B cell (primary cell): ENCODE results near the gene TNNT1. TPM values are rescaled to one million over a fixed set of nuclear protein-coding genes. Genes with fewer than 3 reads are reported as not detected.

Experiments used
- ATAC-seq: fragments of 200-7000 bp; cut with Tn5 transposase; one replicate; pipeline ENCODE4 v1.10.0; 2021; ENCODE audit warnings: low read depth, mild to moderate bottlenecking, moderate number of reproducible peaks, moderate library complexity
- CTCF ChIA-PET: fragments of 350-600 bp; sonication (Branson Sonifier 250); formaldehyde crosslinking; loops from one replicate; lab custom pipeline; 2021; ENCODE audit warnings: antibody characterized with exemption, inconsistent platforms; lab: Charles Lee
- POLR2A ChIA-PET: fragments of 350-600 bp; sonication (Branson Sonifier 250); formaldehyde crosslinking; loops from one replicate; lab custom pipeline; 2021; ENCODE audit warnings: antibody characterized with exemption; lab: Charles Lee
- DNase-seq: peaks from one replicate; pipeline ENCODE4 v3.0.0; 2013
- H2AFZ ChIP-seq: 2 replicates; pipeline ENCODE4 v1.6.1; 2012; ENCODE audit warnings: mild to moderate bottlenecking, low read depth, low read length; ENCODE audit not compliant: insufficient read depth, poor library complexity, severe bottlenecking
- H3K27ac ChIP-seq, 2 donors: 1 replicate in 1 of 2; 2 replicates in 1 of 2; pipeline ENCODE4 v1.5.1; 2012 to 2013; ENCODE audit warnings: low read length in 2 of 2, mild to moderate bottlenecking in 2 of 2, moderate library complexity in 1 of 2
- H3K27me3 ChIP-seq, 4 experiments: fragments of 200-600 bp in 1 of 4; sonication (generic) in 1 of 4; replicated peaks in 1 of 4; 1 replicate in 2 of 4; 2 replicates in 2 of 4; pipeline versions ENCODE4 v1.6.1 to v1.7.0; 2013 to 2016; ENCODE audit warnings: low read length in 3 of 4, mild to moderate bottlenecking in 2 of 4, mixed read lengths in 1 of 4, moderate library complexity in 1 of 4; ENCODE audit not compliant: insufficient read depth in 4 of 4, control insufficient read depth in 3 of 4; ENCODE audit errors: control extremely low read depth in 1 of 4
- H3K36me3 ChIP-seq, 2 experiments: replicated peaks in 1 of 2; 1 replicate in 1 of 2; 2 replicates in 1 of 2; pipeline versions ENCODE4 v1.6.1 to v1.7.1; 2013; ENCODE audit warnings: low read length in 1 of 2; ENCODE audit not compliant: insufficient read depth in 2 of 2, control insufficient read depth in 1 of 2; ENCODE audit errors: control extremely low read depth in 1 of 2, extremely low read depth in 1 of 2
- H3K4me1 ChIP-seq, 2 donors: fragments of 200-600 bp in 1 of 2; sonication (generic) in 1 of 2; 1 replicate in 1 of 2; 2 replicates in 1 of 2; pipeline versions ENCODE4 v1.5.1 to v1.6.1; 2013 to 2017; ENCODE audit warnings: low read length in 2 of 2; ENCODE audit not compliant: control insufficient read depth in 2 of 2, insufficient read depth in 2 of 2
- H3K4me2 ChIP-seq: replicated peaks from 2 replicates; pipeline ENCODE3; 2012; ENCODE audit warnings: mild to moderate bottlenecking, low read depth, low read length; ENCODE audit not compliant: poor library complexity, severe bottlenecking
- H3K4me3 ChIP-seq, 5 experiments: fragments of 200-600 bp in 1 of 5; sonication (generic) in 1 of 5; 1 replicate in 3 of 5; 2 replicates in 2 of 5; pipeline versions ENCODE4 v1.5.1 to v1.7.0; 2011 to 2016; ENCODE audit warnings: low read length in 4 of 5, mild to moderate bottlenecking in 4 of 5, low read depth in 2 of 5, control low read depth in 1 of 5, moderate library complexity in 1 of 5; ENCODE audit not compliant: insufficient read depth in 1 of 5; ENCODE audit errors: control extremely low read depth in 1 of 5, extremely low read depth in 1 of 5
- H3K79me2 ChIP-seq: fragments of 200-600 bp; sonication (generic); one replicate; pipeline ENCODE4 v1.6.0; 2016; ENCODE audit warnings: low read length; ENCODE audit not compliant: control insufficient read depth, insufficient read depth
- H3K9ac ChIP-seq: fragments of 200-600 bp; sonication (generic); 2 replicates; pipeline ENCODE4 v1.6.1; 2017; ENCODE audit warnings: mild to moderate bottlenecking, low read length, moderate library complexity
- H3K9me3 ChIP-seq, 3 donors: one replicate each; pipeline versions ENCODE4 v1.6.1 to v1.7.1; 2013; ENCODE audit warnings: low read length in 2 of 3; ENCODE audit not compliant: control insufficient read depth in 2 of 3, insufficient read depth in 1 of 3; ENCODE audit errors: control extremely low read depth in 1 of 3
- H4K20me1 ChIP-seq: 2 replicates; pipeline ENCODE4 v1.6.0; 2012; ENCODE audit warnings: mild to moderate bottlenecking, low read length; ENCODE audit not compliant: insufficient read depth, control insufficient read depth, poor library complexity, severe bottlenecking
- H3K27ac Mint-ChIP-seq: one replicate; pipeline ENCODE4 v1.8.0; 2021; ENCODE audit warnings: mixed read lengths
- H3K27me3 Mint-ChIP-seq: one replicate; pipeline ENCODE4 v1.8.0; 2021; ENCODE audit warnings: mixed read lengths
- H3K4me1 Mint-ChIP-seq: one replicate; pipeline ENCODE4 v1.8.0; 2021; ENCODE audit warnings: mixed read lengths
- H3K4me3 Mint-ChIP-seq: one replicate; pipeline ENCODE4 v1.8.0; 2021; ENCODE audit warnings: mixed read lengths
- H3K9me3 Mint-ChIP-seq: one replicate; pipeline ENCODE4 v1.8.0; 2022; ENCODE audit warnings: mixed read lengths; ENCODE audit not compliant: insufficient read depth
- EZH2 ChIP-seq: IDR thresholded peaks from 2 replicates; pipeline ENCODE4 v1.6.1; 2012; ENCODE audit warnings: borderline replicate concordance, low read depth, mild to moderate bottlenecking, moderate library complexity, low read length; ENCODE audit not compliant: insufficient read depth, poor library complexity, severe bottlenecking
- WGBS: methylation state at CpG from one replicate; pipeline ENCODE4 v1.1.5; 2013; ENCODE audit warnings: missing lambda C conversion rate; ENCODE audit not compliant: insufficient coverage; 5-methylcytosine and 5-hydroxymethylcytosine counted together
- intact Hi-C: fragments of 100-400 bp; cut with micrococcal nuclease; formaldehyde crosslinking; loops from one replicate; pipeline ENCODE4 v1.10.0; 2022
- polyA plus RNA-seq: library from polyadenylated mRNA; depleted of rRNA; stranded (reverse); fragments of >200 nt; gene quantifications from 2 replicates; pipeline ENCODE4 v1.2.3, GENCODE V29; 2012
- total RNA-seq, 2 donors: library from RNA; stranded (reverse); fragments of 120-200 nt in 1 of 2; gene quantifications; 1 replicate in 1 of 2; 2 replicates in 1 of 2; pipeline versions ENCODE4 v1.2.3 to v1.2.4, GENCODE V29; 2013 to 2022
- TF ChIP-seq, protein P1 (sequence below): fragments of 200-600 bp; IDR thresholded peaks from one replicate; pipeline ENCODE4 v1.8.0; 2022; ENCODE audit warnings: antibody characterized with exemption, mild to moderate bottlenecking

The TNNT1 gene
- total and polyA plus RNA-seq, 2 donors (not counting 1 experiment from before 2014, with no cell fraction given): not detected

DNA sequence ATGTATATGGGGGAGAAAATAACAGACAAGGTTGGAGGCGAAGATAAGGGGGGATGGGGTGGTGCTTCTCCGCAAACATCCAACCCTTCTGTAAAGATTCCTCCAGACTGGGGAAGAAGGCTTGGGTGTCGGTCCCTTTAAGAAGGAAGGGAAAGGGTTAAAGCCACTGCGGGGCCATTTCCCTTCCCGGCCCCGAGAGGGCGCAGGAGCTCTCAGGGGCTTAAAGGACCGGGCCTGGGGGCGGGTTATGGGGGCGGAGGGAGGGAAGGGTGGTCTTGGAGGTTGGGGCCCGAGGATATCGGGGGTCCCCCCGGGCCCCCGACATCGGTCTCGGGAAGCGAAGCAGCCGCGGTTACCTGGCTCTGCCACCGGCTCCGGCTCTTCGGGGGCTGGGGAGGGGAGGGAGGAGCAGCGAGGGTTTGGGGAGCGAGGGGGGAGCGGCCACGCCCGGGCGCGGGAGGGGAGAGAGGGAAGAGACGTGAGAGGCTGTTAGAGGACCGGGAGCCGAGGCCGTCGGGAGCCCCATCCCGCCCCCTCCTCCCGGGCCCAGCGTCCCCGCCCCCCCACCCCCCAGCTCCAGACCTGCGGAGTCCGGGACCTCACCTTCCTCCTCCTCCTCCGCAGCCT lies 2.8 kb downstream of the TNNT1 start:
- no peaks in the 10 kb centered on the region for H4K20me1 ChIP-seq
- CTCF ChIA-PET: interaction anchor here (0.8 kb wide), 1 partner anchor 239 kb away, joined by 3 read pairs; no protein-coding TSS in a partner anchor
- ATAC-seq (no peak), DNase-seq (peak; percentile 51)
- peaks cover 16 to 19% of the 10 kb centered on the region in 2 donors for H3K4me1 ChIP-seq
- H3K27me3 ChIP-seq: peaks cover 0 to 76% (median 34%) of the 10 kb centered on the region in 4 experiments
- peaks cover 6% of the 10 kb centered on the region for H3K4me1 Mint-ChIP-seq
- no peak overlapping the region for H3K27ac ChIP-seq
- H3K4me3 ChIP-seq: no peak overlapping the region
- intact Hi-C loops: no loop called here
- H3K4me2 ChIP-seq: peak overlapping the region; percentile 57
- H3K9me3 ChIP-seq: peaks cover 0 to 9% (median 0%) of the 10 kb centered on the region in 3 donors
- no peak overlapping the region for H2AFZ ChIP-seq
- 2% methylated on average over 22 of the region's 41 CpGs for WGBS
- H3K36me3 ChIP-seq: no peaks in the 10 kb centered on the region
- H3K79me2 ChIP-seq: no peaks in the 10 kb centered on the region
- no peak overlapping the region for H3K9ac ChIP-seq
- H3K27me3 Mint-ChIP-seq: peaks cover 49% of the 10 kb centered on the region
- TF ChIP-seq, protein P1, sequence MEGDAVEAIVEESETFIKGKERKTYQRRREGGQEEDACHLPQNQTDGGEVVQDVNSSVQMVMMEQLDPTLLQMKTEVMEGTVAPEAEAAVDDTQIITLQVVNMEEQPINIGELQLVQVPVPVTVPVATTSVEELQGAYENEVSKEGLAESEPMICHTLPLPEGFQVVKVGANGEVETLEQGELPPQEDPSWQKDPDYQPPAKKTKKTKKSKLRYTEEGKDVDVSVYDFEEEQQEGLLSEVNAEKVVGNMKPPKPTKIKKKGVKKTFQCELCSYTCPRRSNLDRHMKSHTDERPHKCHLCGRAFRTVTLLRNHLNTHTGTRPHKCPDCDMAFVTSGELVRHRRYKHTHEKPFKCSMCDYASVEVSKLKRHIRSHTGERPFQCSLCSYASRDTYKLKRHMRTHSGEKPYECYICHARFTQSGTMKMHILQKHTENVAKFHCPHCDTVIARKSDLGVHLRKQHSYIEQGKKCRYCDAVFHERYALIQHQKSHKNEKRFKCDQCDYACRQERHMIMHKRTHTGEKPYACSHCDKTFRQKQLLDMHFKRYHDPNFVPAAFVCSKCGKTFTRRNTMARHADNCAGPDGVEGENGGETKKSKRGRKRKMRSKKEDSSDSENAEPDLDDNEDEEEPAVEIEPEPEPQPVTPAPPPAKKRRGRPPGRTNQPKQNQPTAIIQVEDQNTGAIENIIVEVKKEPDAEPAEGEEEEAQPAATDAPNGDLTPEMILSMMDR: peak; percentile 54
- TF ChIP-seq EZH2: no peak
- no peaks in the 10 kb centered on the region for H3K9me3 Mint-ChIP-seq
- H3K4me3 Mint-ChIP-seq: no peak overlapping the region
- no peak overlapping the region for H3K27ac Mint-ChIP-seq
- POLR2A ChIA-PET: no interaction called here

DNA sequence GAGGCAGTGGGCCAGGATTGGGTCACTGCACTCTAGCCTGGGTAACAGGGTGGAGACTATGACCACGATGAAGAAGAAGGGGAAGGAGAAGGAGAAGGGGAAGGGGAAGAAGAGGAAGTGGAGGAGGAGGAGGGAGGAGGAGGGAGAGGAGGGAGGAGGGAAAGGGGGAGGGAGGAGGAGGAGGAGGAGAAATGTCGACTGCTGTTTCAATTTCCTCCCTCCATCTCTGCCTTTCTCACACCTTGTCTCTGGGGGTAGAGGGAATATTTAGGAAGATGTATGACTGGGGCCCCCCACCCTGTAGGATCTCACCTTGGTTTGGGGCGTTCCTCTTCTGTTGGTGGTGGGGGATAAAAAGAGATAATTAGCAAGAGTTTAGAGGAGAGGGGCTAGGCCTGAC lies 3.8 kb downstream of the TNNT1 start:
- WGBS: 6% methylated on average over 2 of the region's 3 CpGs
- Histone ChIP-seq H3K36me3 (no peaks in the 10 kb centered on the region), H2AFZ (no peak overlapping the region), H3K9ac (no peak overlapping the region), H3K4me2 (no peak overlapping the region), H3K9me3 (peaks cover 0 to 9% (median 0%) of the 10 kb centered on the region in 3 donors), H3K79me2 (no peaks in the 10 kb centered on the region), H3K27ac (no peak overlapping the region), H4K20me1 (no peaks in the 10 kb centered on the region), H3K4me1 (peaks cover 19 to 22% of the 10 kb centered on the region in 2 donors), H3K4me3 (no peak overlapping the region), H3K27me3 (peaks cover 0 to 84% (median 37%) of the 10 kb centered on the region in 4 experiments)
- Mint-ChIP-seq H3K9me3 (no peaks in the 10 kb centered on the region), H3K4me3 (no peak overlapping the region), H3K27me3 (peaks cover 47% of the 10 kb centered on the region), H3K4me1 (peaks cover 7% of the 10 kb centered on the region), H3K27ac (no peak overlapping the region)
- DNase-seq (no peak), ATAC-seq (no peak)
- POLR2A ChIA-PET: no interaction called here
- TF ChIP-seq EZH2: no peak
- TF ChIP-seq, protein P1: no peak
- CTCF ChIA-PET: interaction anchor here (2.6 to 6.3 kb wide), 3 partner anchors 239 to 487 kb away, joined by 10 to 75 read pairs (median 13); partner anchors contain the start of gene TMEM238
- intact Hi-C loops: no loop called here
